CD14-positive monocyte (primary cell): ENCODE results near the gene ZSCAN29. TPM values are rescaled to one million over a fixed set of nuclear protein-coding genes. Genes with fewer than 3 reads are reported as not detected.

Experiments
- DNase-seq, 3 donors: peaks; one replicate each; pipeline ENCODE4 v3.0.0-alpha.2; 2011 to 2022
- H2AFZ ChIP-seq: 2 replicates; pipeline ENCODE4 v1.6.0; 2012; ENCODE audit warnings: mild to moderate bottlenecking, low read depth, low read length, inconsistent platforms; ENCODE audit not compliant: insufficient read depth, poor library complexity, severe bottlenecking
- H3K27ac ChIP-seq, 2 donors: 1 replicate in 1 of 2; 2 replicates in 1 of 2; pipeline ENCODE4 v1.5.1; 2012 to 2013; ENCODE audit warnings: low read length in 2 of 2, control low read depth in 1 of 2, inconsistent platforms in 1 of 2, low read depth in 1 of 2, mild to moderate bottlenecking in 1 of 2
- H3K27me3 ChIP-seq, 2 donors: one replicate each; pipeline versions ENCODE4 v1.6.0 to v1.6.1; 2011 to 2013; ENCODE audit warnings: low read length in 2 of 2; ENCODE audit not compliant: control insufficient read depth in 2 of 2, insufficient read depth in 2 of 2
- H3K36me3 ChIP-seq, 2 donors: replicated peaks in 1 of 2; 1 replicate in 1 of 2; 2 replicates in 1 of 2; pipeline versions ENCODE4 v1.5.1 to v1.6.1; 2012 to 2013; ENCODE audit warnings: low read length in 2 of 2, control low read depth in 1 of 2, inconsistent platforms in 1 of 2, mild to moderate bottlenecking in 1 of 2; ENCODE audit not compliant: insufficient read depth in 2 of 2, control insufficient read depth in 1 of 2
- H3K4me1 ChIP-seq, 2 donors: 1 replicate in 1 of 2; 2 replicates in 1 of 2; pipeline versions ENCODE4 v1.5.1 to v1.6.1; 2012 to 2013; ENCODE audit warnings: low read length in 2 of 2, control low read depth in 1 of 2, inconsistent platforms in 1 of 2, mild to moderate bottlenecking in 1 of 2, moderate library complexity in 1 of 2; ENCODE audit not compliant: insufficient read depth in 2 of 2, control insufficient read depth in 1 of 2
- H3K4me2 ChIP-seq: replicated peaks from 2 replicates; pipeline ENCODE3; 2012; ENCODE audit warnings: low read length, moderate library complexity, mild to moderate bottlenecking; ENCODE audit not compliant: poor library complexity, severe bottlenecking; ENCODE audit errors: extremely low read depth
- H3K4me3 ChIP-seq, 3 experiments: fragments of 200-600 bp in 1 of 3; sonication (generic) in 1 of 3; replicated peaks in 1 of 3; 1 replicate in 2 of 3; 2 replicates in 1 of 3; pipeline ENCODE4 v1.5.1; 2011 to 2013; ENCODE audit warnings: low read length in 3 of 3, mild to moderate bottlenecking in 3 of 3, control low read depth in 2 of 3, low read depth in 2 of 3, inconsistent platforms in 1 of 3, moderate library complexity in 1 of 3
- H3K79me2 ChIP-seq: 2 replicates; pipeline ENCODE4 v1.6.0; 2012; ENCODE audit warnings: mild to moderate bottlenecking, control low read depth, inconsistent platforms, low read length, moderate library complexity; ENCODE audit not compliant: insufficient read depth
- H3K9ac ChIP-seq: 2 replicates; pipeline ENCODE4 v1.6.0; 2017; ENCODE audit warnings: low read length, mild to moderate bottlenecking; ENCODE audit not compliant: insufficient read depth, poor library complexity, severe bottlenecking
- H3K9me3 ChIP-seq, 2 donors: replicated peaks in 1 of 2; 1 replicate in 1 of 2; 2 replicates in 1 of 2; pipeline versions ENCODE4 v1.5.1 to v1.6.1; 2012 to 2013; ENCODE audit warnings: low read length in 2 of 2, control low read depth in 1 of 2; ENCODE audit not compliant: control insufficient read depth in 1 of 2, insufficient read depth in 1 of 2
- H4K20me1 ChIP-seq: 2 replicates; pipeline ENCODE4 v1.6.0; 2012; ENCODE audit warnings: mild to moderate bottlenecking, low read length, control low read depth, moderate library complexity; ENCODE audit not compliant: insufficient read depth
- H3K27ac Mint-ChIP-seq, 7 donors: one replicate each; pipeline ENCODE4 v1.8.0; 2020; ENCODE audit warnings: mild to moderate bottlenecking in 7 of 7, mixed read lengths in 7 of 7, moderate library complexity in 6 of 7, inconsistent platforms in 2 of 7
- H3K27me3 Mint-ChIP-seq, 3 donors: one replicate each; pipeline ENCODE4 v1.8.0; 2021 to 2022; ENCODE audit warnings: low read depth in 3 of 3, mild to moderate bottlenecking in 3 of 3, mixed read lengths in 3 of 3, moderate library complexity in 3 of 3, inconsistent platforms in 1 of 3
- H3K36me3 Mint-ChIP-seq, 2 donors: one replicate each; pipeline ENCODE4 v1.8.0; 2020; ENCODE audit warnings: mixed read lengths in 2 of 2, inconsistent platforms in 1 of 2, mild to moderate bottlenecking in 1 of 2
- H3K4me1 Mint-ChIP-seq: one replicate; pipeline ENCODE4 v1.8.0; 2020; ENCODE audit warnings: mild to moderate bottlenecking, mixed read lengths
- H3K4me3 Mint-ChIP-seq, 2 donors: one replicate each; pipeline ENCODE4 v1.8.0; 2020; ENCODE audit warnings: mild to moderate bottlenecking in 2 of 2, mixed read lengths in 2 of 2, moderate library complexity in 1 of 2
- H3K9me3 Mint-ChIP-seq, 7 donors: one replicate each; pipeline ENCODE4 v1.8.0; 2020 to 2022; ENCODE audit warnings: mixed read lengths in 7 of 7, mild to moderate bottlenecking in 6 of 7, moderate library complexity in 6 of 7, inconsistent platforms in 2 of 7
- whole genome bisulfite sequencing: methylation state at CpG from one replicate; pipeline ENCODE4 v1.1.5; 2013; ENCODE audit warnings: missing lambda C conversion rate; ENCODE audit not compliant: insufficient coverage; 5-methylcytosine and 5-hydroxymethylcytosine counted together
- intact Hi-C, 2 donors: fragments of 100-400 bp; cut with micrococcal nuclease; formaldehyde crosslinking; loops; one replicate each; pipeline versions ENCODE4 v1.15.0 to v1.15.1; 2023
- polyA plus RNA-seq, 3 donors: library from polyadenylated mRNA; depleted of rRNA in 1 of 3; unstranded in 2 of 3; stranded (reverse) in 1 of 3; fragments of 300-500 nt in 2 of 3; fragments of >200 nt in 1 of 3; fragmentation: Illumina TruSeq in 2 of 3; gene quantifications; 1 replicate in 2 of 3; 2 replicates in 1 of 3; pipeline ENCODE4 v1.2.3, GENCODE V29; 2012 to 2021
- TF ChIP-seq, protein P1 (sequence below): fragments of 200-600 bp; IDR thresholded peaks from one replicate; pipeline ENCODE4 v1.8.0; 2022; ENCODE audit warnings: antibody characterized with exemption, mild to moderate bottlenecking

ZSCAN29 gene
- polyA plus RNA-seq, 3 donors = 2.6 to 7.4 (median 4.3) TPM

- Histone ChIP-seq H3K79me2 (no peaks in the 10 kb centered on the region), H3K9ac (no peak overlapping the region), H3K4me3 (no peak overlapping the region), H2AFZ (no peak overlapping the region), H3K27ac (no peak overlapping the region), H3K9me3 (no peaks in the 10 kb centered on the region), H3K27me3 (no peaks in the 10 kb centered on the region), H3K4me2 (no peak overlapping the region), H3K36me3 (peaks cover 35 to 65% of the 10 kb centered on the region in 2 donors), H3K4me1 (no peaks in the 10 kb centered on the region), H4K20me1 (no peaks in the 10 kb centered on the region)
- Mint-ChIP-seq H3K4me1 (no peaks in the 10 kb centered on the region), H3K36me3 (peaks cover 54 to 75% of the 10 kb centered on the region in 2 donors), H3K4me3 (no peak overlapping the region), H3K9me3 (peaks cover 0 to 4% (median 0%) of the 10 kb centered on the region in 7 donors), H3K27me3 (no peaks in the 10 kb centered on the region), H3K27ac (peak overlapping the region in 1 of 7 donors; percentile 27)
- DNase-seq = no peak
- TF ChIP-seq, protein P1, sequence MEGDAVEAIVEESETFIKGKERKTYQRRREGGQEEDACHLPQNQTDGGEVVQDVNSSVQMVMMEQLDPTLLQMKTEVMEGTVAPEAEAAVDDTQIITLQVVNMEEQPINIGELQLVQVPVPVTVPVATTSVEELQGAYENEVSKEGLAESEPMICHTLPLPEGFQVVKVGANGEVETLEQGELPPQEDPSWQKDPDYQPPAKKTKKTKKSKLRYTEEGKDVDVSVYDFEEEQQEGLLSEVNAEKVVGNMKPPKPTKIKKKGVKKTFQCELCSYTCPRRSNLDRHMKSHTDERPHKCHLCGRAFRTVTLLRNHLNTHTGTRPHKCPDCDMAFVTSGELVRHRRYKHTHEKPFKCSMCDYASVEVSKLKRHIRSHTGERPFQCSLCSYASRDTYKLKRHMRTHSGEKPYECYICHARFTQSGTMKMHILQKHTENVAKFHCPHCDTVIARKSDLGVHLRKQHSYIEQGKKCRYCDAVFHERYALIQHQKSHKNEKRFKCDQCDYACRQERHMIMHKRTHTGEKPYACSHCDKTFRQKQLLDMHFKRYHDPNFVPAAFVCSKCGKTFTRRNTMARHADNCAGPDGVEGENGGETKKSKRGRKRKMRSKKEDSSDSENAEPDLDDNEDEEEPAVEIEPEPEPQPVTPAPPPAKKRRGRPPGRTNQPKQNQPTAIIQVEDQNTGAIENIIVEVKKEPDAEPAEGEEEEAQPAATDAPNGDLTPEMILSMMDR = no peak
- intact Hi-C loops = no loop called here
- WGBS = 86% methylated on average over 3 of the region's 8 CpGs
Measured at GRCh38 chr15:43390723-43391122, 19.9 kb upstream of the ZSCAN29 start.

DNA sequence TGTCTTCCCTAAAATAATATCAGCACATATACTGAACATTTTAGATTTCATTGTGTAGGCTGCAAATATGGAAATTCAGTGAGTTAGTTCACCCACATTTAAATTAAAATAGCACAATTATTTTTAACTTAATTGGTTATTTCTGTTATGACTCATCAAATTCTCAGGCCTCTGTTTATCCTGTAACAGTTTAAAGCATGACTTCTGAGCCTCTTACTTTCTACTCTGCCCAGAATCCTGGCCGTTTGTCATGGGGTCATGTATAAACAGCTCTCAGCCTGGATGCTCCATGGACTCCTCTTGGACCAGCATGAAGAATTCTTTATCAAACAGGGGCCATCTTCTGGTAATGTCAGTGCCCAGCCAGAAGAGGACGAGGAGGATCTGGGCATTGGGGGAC lies 12.2 kb upstream of the ZSCAN29 start:
- H3K4me1 Mint-ChIP-seq = no peaks in the 10 kb centered on the region
- H3K9me3 ChIP-seq = no peaks in the 10 kb centered on the region
- peaks cover 72 to 81% of the 10 kb centered on the region in 2 donors for H3K36me3 Mint-ChIP-seq
- H3K27ac ChIP-seq = no peak overlapping the region
- H3K9ac ChIP-seq = no peak overlapping the region
- WGBS = 87% methylated on average over 2 of the region's 2 CpGs
- no peaks in the 10 kb centered on the region for H3K4me1 ChIP-seq
- no peak overlapping the region for H2AFZ ChIP-seq
- no peaks in the 10 kb centered on the region for H3K27me3 Mint-ChIP-seq
- peaks cover 0 to 3% (median 0%) of the 10 kb centered on the region in 7 donors for H3K9me3 Mint-ChIP-seq
- intact Hi-C loops = no loop called here
- H3K4me3 ChIP-seq = no peak overlapping the region
- peak overlapping the region in 2 of 7 donors; percentile 62 to 65 for H3K27ac Mint-ChIP-seq
- H3K4me3 Mint-ChIP-seq = no peak overlapping the region
- H3K79me2 ChIP-seq = no peaks in the 10 kb centered on the region
- H3K27me3 ChIP-seq = no peaks in the 10 kb centered on the region
- peaks cover 55 to 91% of the 10 kb centered on the region in 2 donors for H3K36me3 ChIP-seq
- no peaks in the 10 kb centered on the region for H4K20me1 ChIP-seq
- DNase-seq = no peak
- no peak overlapping the region for H3K4me2 ChIP-seq
- TF ChIP-seq, protein P1 = no peak
